HG02763 (cell line): ENCODE measurements around the gene ZNF284.
"Not testable (repeated sequence)": the region's sequence is repeated elsewhere in the genome, so short reads cannot be mapped to it uniquely, and the experiment has no call there.

Experiments
- ATAC-seq: cut with Tn5 transposase; IDR thresholded peaks from one replicate; pipeline ENCODE4 v1.9.1; 2021; ENCODE audit warnings: mild to moderate bottlenecking, moderate library complexity; ENCODE audit not compliant: unreplicated experiment

The ZNF284 gene

DNA sequence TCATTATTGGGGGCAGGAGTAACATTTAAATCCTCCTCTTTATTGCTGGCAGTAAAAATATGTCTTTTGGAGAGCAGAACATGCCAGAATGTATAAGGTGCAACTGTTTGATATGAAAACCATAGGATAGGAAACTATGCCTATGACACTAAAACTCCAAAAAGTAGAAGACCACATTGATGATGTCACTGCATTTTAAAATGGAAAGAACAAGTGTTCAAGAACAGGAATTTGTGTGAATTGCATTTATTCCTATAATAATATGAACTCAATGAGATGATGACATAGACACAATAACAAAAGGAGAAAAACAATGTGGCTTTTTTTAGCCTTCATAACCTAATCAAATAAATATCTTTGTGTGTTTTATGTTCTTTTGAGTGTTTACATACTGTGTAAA lies 37.5 kb downstream of the ZNF284 start:
- no peak for ATAC-seq

DNA sequence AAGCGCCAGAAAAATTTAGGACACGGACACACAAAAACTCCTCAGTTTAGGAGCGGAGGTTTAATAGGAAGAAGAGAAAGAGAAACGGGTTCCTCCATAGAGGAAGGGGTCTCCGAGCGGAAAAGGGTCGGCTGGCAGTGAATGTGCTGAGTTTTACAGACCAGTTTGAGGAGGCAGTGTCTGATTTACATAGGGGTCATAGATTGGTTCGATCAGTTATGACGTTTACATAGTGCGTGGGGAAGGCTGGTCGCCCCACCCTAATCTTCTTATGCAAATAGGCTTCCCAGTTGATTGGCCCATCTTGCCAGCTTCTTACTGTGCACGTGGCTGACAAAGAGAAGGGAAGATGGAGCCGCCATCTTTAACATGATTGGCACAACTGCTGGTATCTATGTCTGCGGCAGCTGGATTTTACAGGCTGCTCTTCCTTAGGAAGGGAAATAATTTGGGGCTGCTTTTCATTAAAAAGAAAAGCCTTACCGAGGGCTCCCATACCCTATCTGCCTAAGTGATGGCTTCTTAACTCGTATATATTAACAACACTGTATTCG lies 40.0 kb downstream of the ZNF284 start:
- no peak for ATAC-seq

DNA sequence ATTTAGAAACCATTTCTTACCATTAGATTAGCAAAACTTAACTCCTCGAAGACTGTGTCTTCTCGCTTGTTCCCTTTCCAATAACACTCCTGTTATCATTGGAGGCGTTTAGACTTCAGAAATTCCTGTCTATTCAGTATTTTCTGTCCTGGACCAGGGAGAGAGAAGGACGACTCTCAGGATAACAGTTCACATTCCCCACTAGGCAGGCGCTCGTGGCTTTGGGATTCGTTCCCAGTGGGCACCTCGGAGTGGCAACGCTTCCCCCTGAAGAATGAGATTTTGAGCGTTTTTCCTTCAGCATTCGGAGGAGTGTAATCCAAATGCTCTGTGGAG lies 40.8 kb downstream of the ZNF284 start:
- no peak for ATAC-seq

DNA sequence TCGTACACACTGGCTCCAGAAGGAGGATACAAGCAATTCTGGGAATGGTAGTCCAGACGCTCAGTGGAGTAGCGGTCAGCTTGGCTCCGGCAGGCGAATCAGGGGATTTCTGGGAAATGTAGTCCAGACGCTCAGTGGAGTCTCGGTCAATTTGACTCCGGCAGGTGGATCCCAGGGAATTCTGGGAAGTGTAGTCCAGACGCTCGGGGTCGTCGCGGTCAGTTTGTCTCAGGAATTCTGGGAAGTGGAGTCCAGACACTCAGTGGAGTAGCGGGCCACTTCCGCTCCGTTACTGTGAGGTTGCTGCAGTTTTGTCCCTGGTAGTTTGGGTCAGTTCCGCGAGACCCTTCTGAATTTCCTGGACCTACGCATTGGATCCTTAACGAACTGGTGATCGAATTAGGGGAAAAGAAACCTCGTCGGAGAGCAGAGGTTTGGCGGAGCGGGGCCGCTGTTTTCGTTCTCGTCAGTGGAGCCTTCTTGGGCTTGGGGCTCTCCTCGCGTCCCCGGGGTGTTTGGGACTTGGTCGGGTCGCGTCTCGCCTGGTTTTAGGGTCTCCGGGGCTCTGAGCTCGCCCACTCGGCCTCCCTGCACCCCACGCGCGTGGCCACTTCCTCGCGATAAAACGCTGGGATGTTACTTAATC lies 41.3 kb downstream of the ZNF284 start, which contains the start of gene ZNF225:
Gene ZNF225, plus strand, starts transcription at position 262 of the 646 bp plus-strand sequence. CDS start 2,429 bp downstream, outside the sequence.
- ATAC-seq = peak; percentile 95

DNA sequence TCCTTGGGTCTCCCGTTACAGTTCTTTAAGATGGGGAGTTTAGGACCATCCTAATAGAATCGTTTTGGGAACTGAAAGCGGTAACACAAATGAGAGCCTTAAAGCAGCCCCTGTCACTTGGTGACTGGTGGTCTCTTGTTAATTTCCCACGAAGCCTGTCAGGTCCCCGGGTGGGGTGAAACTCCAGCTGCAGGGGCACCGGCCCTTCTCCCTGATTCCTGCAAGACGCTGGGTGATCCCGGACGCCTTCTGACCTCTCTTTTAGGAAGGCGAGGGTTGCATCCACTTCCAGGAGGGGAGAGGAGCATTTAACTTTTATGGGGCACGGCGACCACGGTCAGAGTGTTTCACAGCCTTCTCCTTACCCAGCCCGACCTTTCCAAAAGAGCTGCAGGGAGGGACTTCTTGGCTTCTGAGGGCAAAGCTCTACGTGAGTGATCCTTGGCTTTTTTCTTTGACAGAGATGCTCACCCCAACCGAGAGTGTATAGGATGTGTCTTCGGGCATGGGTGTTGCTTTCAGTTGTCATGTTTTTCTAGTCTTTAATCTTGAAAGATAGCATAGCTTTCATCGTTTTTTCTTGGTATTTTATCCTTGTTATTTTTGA lies 41.9 kb downstream of the ZNF284 start:
- ATAC-seq = no peak

DNA sequence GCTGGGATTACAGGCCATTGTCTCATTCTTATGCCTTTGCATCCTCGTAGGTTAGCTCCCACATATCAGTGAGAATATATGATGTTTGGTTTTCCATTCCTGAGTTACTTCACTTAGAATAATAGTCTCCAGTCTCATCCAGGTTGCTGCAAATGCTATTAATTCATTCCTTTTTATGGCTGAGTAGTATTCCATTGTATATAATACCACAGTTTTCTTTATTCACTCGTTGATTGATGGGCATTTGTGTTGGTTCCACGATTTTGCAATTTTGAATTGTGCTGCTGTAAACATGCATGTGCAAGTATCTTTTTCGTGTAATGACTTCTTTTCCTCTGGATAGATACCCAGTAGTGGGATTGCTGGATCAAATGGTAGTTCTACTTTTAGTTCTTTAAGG lies 49.2 kb downstream of the ZNF284 start:
- not testable (repeated sequence) for ATAC-seq

DNA sequence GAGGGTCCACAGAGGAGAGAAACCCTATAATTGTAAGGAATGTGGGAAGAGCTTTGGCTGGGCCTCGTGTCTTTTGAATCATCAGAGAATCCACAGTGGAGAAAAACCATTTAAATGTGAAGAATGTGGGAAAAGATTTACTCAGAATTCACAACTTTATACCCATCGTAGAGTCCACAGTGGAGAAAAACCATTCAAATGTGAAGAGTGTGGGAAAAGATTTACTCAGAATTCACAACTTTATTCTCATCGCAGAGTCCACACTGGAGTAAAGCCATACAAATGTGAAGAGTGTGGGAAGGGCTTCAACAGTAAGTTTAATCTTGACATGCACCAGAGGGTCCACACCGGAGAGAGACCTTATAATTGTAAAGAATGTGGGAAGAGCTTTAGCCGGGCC lies 60.0 kb downstream of the ZNF284 start:
- no peak for ATAC-seq
